Measurements from ENCODE around the gene ARMC9.
"Not testable (repeated sequence)": the region's sequence is repeated elsewhere in the genome, so short reads cannot be mapped to it uniquely, and the experiment has no call there.

The ARMC9 gene

DNA sequence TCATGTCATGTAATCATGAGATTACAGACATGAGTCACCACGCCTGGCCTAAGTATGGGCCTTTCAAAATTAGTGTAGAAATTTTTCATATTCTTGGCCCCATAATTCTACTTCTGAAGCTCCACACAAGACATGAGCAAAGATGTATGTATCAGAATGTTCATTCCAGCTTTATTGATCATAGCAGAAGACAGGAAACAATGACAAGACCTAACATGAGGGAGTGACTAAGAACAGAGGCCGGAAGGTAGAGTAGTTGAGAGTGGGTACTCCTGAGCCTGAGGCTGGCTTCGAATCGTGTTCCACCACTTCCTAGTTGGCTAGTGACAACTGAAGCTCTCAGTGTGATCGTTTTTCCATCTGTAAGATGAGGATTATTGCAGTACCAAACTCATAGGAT is 89.3 kb downstream of the ARMC9 start:
- no peak for DNase-seq (ENCODE audit: low spot score)

DNA sequence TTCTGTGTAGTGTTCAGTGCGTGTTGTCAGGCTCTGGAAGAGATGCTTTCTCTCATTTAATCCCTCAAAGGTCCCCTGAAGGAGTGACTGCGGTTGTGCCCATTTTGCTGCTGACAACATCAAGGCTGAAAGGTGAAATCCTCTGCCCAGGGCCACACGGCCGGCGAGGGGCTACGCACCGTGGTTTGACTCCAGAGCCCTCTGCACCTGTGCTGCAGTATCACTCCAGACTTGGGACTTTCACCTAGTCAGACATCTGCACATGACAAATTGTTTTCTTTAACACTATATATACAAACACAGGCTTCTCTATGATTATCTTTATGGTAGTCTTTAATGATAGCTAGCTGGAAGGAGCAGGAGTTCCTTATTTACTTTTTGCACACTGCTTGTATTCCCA is 90.2 kb downstream of the ARMC9 start:
- DNase-seq (ENCODE audit: low spot score), result no peak

DNA sequence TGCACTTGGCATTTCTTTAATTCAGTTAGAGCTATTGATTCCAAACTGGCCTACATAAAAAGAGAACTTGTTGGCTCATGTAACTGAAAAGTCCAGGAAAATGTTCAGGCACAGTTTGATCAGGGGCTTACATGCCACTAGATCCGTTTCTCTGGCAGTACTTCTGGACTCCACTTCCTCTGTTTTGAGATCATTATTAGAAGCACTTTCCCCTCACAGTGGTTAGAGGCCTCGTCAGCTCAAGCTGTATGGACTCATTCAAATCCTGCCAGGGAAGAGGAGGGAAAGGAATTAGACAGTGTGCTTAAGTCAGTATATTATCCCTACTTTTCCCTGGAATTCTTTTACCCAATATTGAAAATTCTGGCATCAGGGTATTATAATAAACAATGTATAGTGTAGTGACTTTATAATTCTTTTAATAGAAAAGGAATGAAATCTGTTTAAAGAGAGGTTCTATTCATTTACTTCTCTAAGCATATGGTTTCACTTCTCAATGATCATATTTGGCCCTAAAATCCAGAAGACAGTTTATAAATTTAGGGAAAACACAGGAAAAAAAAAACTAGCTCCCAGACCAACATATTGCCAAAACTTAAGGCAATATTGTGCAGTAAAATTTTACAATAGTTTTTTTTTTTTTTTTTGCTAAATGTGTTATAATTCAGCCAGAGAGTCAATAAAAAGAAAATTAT is 92.0 kb downstream of the ARMC9 start:
- DNase-seq (ENCODE audit: low spot score), result no peak

DNA sequence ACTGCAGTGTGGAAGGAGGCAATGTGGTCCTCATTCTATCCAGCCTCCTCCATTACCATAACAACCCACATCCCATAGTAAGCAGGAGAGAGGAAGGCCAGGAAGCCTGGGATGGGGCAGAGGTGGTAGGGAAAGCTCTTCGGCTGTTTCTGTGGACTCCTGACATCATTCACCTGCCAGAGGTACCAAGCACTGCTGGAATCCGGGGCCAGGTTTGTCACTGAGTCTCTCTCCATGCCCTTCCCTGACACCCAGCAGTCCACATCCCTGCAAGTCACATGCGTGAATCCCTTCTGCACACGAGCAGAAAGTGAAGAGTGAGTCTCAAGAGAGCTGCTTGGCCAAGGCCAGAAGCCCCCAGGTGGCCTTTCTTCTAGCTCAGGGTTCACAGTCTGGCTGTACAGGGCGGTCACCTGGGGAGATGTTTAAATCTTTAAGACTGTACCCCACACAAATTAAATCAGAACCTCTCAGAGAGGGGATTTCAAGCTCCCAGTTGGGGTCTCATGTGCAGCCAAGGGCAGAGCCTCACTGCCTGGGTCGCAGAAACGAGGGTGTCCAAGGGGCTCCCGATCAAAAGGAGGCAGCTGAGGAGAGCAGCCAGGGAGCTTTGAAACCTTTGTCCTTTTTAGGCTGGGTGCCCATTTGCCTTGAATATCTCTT is 94.2 kb downstream of the ARMC9 start:
- no peak for DNase-seq (ENCODE audit: low spot score)

DNA sequence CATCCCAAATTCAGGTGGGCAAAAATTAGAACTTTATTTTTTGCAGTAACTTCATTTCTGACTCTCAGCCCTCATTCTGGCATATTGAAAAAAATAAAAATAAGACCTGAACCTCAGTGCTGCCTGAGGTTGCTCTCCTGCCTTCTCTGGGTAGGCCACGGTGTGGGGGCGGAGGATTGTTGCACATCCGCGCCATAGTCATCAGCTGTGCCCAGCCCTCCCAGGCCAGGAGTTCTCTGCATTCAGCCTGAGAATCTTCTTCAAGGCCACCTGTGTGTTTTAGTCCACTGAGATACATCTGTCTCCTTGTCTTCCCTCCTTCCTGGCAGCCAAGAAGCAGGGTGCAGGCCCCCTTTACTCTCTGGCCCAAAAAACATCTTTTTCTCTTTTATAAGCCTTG is 94.7 kb downstream of the ARMC9 start:
- DNase-seq (ENCODE audit: low spot score), result no peak

DNA sequence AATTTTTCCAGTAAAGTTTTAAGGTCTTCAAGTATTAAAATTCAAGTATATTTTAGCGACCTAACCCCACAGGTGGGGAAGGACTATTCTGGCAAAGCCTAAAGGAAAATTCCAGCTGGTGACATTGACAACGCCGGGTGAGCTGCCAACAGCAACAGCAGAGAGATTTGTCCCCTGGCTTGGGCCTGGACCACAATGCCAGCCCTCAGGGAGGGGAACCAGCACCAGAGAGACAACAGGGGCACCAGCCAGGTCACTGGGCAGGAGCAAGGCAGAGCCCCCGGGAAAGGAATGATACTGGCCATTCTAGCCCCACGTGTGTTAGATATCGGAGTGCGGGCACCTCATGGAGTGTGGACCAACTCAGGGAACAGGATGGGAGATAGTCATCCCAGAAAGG is 95.7 kb downstream of the ARMC9 start:
- DNase-seq (ENCODE audit: low spot score), result no peak

DNA sequence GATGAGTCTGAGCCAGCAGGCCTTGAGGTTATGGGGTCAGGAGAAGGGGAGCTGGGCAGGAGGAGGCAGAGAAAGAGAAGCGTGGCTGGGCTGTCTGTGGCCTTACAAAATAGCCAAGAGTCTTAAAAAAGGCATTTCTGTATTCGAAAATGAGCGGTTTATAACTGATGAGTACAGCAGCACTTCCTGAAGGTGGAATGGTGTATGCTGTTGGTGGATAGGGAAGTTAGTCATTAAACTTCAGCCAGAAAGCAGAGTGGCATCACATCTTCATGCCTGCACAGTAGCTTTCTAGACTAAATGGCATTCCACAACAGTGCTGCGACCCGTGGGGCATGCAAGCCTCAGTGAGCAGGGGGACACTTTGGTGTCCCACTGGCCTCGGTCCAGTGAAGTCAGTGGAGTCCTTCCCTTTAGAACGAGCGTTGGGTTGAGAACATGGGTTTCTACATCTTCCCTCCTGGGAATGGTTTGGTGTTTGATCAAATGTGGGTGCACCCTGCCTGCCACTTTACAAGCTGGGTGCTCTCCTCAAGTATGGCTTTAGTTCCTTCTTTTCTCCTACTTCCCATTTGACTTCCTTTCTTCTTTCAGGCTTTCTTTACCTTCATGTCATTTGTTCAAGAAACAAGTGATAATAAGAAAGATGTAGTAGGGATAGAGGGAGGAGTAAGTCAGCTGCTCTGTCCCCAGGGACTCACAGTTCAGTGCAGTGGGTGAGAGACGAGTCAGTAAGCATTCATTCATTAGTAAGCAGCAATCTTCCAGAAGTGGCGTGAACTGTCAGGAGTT is 96.3 kb downstream of the ARMC9 start:
- no peak for DNase-seq (ENCODE audit: low spot score)

DNA sequence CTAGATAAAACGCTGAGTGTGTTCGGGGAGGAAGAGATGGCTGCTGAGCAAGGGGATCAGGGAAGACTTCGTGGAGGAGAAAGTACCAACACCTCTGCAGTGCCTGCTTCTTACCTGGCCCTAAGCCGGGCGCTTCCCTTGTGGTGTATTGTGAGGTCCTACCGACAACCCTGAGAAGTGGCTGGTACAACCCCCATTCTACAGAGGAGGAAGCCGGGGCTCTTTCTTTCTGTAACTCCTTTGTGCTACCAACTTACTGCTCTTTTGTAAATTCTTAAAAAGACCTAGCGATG is 96.9 kb downstream of the ARMC9 start:
- no peak for DNase-seq (ENCODE audit: low spot score)

DNA sequence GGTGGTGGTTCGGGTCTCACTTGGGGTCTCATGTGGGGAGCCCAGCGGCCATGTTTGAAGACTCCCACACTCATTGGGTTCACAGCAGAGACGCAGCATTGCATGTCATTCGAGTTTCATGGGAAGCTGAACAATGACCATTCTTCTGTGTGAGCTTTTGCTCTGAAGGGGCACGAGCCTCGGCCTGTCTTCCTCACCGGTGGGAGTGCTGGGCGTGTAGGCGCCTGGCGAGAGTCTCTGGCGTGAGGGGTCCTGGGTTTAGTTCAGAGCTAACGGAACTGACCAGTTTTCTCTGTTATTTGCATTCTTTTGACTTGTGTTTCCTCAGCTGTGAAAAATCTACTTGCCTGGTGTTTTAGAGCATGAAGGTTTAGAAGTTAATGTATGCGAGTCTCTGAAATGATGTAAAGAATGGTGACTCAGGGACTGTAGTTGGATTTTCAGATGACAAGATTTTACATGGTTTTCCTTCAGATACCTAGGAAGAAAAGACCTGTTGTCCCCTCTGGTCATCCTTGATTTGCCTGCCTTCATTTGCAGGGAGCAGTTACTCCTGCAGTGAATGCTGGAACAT is 98.1 kb downstream of the ARMC9 start:
- DNase-seq (ENCODE audit: low spot score), result no peak

DNA sequence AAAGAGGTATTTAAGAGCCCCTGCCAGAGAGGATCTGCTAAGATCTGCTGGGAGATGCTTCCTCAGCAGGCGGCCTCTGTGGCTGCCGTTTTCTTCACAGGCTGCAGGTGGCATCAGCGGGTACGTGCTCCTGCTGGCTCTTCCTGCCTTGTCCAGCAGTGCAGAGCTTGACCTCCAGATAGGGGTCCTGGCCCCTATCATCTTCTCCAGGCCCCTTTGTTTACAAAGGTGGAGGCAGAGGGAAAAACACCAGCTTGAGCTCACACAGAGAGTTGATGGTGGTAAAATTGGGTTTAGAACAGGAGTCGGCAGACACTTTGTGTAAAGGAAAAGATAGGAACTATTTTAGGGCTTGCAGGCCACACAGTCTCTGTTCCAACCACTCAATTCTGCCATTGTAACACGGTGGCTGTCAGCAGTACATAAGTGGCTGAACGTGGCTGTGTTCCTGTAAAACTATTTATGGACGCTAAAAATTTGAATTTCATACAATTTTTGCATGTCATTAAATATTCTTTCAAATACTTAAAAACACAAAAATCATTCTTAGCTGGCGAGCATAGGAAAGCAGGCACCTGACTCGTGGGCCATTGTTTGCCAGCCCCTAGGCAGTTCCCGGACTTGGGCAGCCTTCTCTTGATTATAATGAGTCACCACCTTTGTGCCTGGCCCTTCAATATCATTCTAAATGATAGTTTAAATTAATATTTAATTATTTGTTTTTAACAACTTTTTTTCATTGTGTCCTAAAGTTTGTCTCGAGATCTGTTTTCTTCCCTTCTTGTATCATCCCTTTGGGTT is 98.9 kb downstream of the ARMC9 start:
- DNase-seq (ENCODE audit: low spot score), result peak; percentile 82

DNA sequence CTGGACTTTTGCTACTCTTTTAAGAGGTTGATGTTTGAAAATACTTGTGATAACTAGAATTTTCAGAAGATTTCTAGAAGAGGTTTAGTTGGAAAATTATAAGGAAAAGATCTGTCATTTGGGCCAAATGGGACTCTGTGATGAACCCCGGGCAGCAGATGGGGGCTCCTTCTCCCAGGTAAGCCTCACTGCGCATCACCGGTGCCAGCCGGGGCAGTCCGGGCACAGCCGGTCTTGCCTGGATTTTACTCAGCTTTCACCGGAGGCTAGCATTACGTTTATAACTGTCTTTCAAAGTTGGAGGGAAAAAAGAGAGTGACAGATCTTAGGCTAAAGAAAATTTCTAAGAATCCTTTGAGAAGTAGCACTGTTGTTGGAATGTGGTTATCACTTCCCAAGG is 99.7 kb downstream of the ARMC9 start:
- no peak for DNase-seq (ENCODE audit: low spot score)

DNA sequence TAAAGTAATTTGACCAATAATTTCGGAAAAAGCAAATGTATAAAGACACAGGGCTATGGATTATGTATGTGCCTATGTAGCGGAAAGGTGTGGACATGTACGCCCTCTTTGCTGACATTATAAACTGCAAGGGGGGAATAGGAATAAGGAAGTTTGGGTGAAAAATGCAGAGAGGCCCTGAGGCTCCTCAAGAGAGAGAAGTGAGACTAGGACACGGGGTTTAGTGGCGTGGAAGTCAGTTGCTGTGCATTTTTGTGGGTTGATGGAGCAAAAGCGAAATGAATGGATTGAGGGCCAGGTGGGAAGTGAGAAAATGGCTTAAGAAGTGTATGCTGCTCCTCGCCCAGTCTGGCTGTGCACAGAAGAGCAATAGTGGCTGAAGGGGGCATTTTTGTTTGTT is 100.8 kb downstream of the ARMC9 start:
- DNase-seq (ENCODE audit: low spot score), result peak; percentile 76

DNA sequence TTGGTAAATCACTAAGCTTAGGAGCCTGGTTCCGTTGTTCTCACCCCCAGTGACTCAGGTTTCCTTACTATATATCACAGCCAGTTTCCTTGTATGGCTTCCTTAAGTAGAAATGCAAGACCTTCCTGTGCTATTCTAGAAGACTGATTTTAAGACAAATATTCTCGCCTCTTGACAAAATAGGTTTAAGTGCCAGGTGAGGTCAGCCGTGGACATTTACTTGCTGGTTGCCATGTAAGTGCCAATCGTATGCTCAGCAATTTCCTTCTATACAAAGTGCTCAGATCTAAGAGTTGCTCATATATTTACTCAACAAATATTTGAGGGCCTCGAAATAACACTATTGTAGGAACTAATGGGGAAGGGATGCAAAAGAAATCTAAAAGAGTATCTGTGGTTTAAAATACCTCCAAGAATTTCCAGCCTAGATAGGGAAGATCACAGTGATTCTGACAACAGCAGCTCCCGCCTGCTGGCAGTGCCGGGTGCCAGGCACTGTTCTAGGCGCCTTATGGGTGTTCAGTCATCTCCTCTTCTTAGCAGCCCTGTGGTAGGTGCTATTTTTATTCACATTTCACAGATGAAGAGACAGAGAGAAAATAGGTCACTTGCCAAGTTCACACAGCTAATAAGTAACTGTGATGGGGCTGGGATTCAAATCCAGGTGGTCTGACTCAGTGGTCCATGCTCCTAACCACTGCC is 101.7 kb downstream of the ARMC9 start:
- no peak for DNase-seq (ENCODE audit: low spot score)

DNA sequence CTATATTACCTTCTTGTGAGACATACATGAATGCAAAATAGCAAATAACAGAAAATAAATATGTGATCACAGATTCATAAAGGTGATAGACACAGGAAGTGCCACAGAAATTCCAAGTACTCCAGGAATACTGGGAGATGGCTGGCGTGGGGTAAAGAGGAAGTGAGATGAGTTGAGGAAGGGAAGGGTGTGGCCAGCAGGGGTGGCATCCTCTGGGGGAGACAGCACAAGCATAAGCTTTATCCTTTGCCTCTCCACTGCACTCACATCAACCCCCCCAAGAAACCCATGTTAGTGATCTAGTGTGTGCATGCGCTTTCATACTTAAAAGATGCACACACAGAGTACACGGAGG is 102.3 kb downstream of the ARMC9 start:
- no peak for DNase-seq (ENCODE audit: low spot score)

DNA sequence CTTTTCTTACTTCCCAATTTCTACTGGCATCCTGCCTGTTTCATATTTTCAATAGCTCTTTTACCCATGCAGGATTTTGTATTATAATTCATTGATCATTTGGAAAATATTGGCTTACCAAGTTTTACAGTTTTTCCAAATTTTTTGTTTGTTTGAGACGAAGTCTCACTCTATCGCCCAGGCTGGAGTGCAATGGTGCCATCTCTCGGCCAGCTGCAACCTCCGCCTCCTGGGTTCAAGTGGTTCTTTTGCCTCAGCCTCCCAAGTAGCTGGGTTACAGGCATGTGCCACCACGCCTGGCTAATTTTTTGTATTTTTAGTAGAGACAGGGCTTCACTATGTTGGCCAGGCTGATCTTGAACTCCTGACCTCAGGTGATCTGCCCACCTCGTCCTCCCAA is 105.8 kb downstream of the ARMC9 start:
- not testable (repeated sequence) for DNase-seq (ENCODE audit: low spot score)

DNA sequence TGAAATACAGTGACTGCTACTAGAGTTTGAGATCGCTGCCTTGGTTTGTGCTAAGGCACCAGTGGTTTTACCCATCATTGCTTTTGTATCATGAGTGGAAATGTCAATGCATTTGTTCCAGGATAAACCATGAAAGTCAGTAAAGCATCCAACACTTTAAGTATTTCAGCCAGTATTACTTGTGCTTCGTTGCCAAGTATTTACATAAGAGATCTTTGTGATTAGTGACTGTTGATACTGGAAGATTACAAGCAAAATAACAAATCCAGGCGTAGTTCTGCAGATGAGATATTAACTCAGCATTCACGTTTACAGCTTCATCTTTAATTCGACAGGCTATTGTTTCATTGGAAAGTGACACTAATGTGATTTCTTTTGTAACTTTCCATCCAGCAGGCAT is 106.8 kb downstream of the ARMC9 start:
- no peak for DNase-seq (ENCODE audit: low spot score)

DNA sequence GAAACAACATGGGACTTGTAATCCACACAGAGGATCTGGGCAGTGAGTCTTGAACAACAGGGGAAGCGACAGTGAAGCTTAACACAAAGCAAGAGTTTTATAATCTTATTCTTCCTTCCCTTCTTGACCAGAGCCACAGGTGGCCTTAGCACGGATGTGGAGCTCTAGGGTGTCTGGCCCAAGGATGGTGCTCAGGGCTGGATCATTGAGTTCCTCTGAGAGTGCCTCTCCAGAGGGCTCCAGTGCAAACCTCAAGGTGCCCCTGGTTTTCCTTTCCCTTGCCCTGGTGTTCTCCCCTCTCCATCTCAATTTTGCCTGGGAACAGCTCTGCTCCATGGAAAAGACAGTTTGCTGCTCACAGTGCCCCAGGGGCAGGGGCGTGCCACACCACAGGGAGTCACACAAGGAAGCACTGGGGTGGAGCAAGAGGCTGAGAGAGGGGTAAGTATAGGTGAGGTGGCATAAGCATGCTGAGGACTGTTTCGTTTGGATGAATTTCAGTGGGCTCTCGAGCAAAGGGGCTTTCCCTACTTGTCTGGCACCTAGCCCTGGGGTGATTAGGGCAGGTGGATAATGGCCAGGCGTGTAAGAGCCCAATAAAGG is 108.5 kb downstream of the ARMC9 start:
- no peak for DNase-seq (ENCODE audit: low spot score)

DNA sequence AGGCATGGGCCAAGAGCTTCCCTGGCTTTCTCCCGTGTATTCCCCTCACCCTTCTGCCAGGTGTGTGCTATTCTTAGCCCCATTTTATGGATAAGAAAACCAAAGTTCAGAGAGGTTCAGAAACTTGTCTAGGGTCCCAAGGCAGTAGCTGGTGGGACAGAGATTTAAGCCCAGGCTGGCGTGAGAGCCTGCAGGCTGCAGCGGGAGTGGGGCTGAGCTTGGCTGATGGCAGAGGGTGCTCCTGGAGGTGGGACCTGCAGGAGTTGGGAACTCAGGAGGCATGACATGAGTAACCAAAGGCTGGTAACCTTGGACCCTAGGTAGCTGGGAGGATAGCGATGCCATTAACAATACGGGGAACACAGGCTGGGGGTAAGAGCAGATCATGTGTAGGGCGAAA is 109.8 kb downstream of the ARMC9 start:
- no peak for DNase-seq (ENCODE audit: low spot score)

DNA sequence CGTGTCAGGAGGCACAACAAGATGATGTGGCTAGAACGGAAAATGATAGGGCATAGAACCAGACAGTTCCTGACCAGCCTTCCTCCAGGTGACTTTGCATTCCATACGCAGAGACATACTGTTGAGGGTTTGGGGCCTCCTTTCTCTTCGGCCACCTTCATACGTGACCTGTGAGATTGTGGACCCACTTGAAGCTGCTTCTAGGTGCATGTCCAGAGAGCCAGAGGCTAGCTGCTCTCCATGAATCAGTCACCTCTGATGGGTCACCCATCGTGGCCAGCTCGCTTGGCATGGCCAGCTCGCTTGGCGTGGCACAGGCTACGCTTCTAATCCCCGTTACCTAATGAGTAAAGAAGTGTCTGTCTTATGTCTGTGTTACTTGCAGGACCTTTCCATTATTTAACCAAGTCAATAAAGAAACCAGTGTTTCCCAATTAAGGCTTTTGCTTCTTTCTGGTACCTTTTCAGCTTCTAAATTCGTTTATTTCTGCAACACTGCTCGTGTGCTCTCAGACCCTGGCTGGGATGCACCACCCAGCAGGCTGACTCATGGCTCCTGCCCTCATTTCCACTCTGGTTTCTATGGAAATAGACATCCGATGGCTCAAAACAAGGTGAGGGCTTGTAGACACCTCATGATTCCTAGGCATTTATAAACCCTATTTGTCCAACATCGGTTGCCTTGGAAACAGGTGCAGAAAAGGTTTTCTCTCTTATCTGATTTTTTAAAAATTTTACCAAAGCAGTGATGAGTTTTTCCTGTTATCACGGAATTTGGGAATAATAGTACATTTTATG is 110.4 kb downstream of the ARMC9 start:
- DNase-seq (ENCODE audit: low spot score), result no peak

DNA sequence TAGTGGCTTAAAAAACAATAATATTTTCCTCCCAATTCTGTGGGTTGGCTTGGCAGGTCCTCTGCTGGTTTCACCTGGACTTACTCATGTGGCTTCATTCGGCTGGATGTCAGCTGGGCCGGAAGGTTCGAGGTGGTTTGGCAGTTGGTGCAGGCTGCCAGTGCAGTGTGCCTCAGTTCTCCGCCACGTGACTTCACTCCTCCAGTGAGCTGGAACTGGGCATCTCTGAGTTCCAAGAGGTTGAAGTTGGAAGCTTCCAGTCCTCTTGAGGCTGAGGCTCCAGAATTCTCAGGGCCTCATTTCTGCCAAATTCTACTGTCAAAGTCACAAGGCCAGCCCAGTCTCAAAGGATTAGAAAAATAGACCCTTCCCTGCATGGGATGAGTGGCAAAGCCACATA is 113.6 kb downstream of the ARMC9 start:
- DNase-seq (ENCODE audit: low spot score), result no peak

DNA sequence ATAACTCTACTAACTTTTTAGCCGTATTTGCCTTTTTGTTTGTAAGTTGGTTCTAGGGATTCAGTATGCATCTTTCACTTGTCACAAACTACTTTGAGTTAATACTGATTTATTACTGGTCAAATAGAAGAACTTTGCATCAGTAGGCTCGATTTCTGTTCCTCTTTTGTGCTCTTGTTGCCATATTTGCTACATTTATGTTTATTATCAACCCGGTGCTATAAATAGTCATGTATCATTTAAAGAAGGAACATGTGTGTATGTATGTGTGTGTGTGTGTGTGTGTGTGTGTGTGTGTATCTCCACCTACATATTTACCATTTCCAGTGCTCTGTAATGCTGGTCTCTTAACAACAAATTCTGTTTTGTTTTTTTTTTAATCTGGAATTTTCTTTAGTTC is 117.5 kb downstream of the ARMC9 start:
- DNase-seq (ENCODE audit: low spot score), result no peak
